ENCODE measurements around the gene PFDN6. TPM values are rescaled to one million over a fixed set of nuclear protein-coding genes. Genes with fewer than 3 reads are reported as not detected.

PFDN6 gene
- polyA plus RNA-seq, 3 donors: 78.6 to 83.4 (median 79.5) TPM

Other genes with a start within 250 kb of the PFDN6 start
- gene HLA-DPA1, start 216.0 kb upstream of the PFDN6 start, polyA plus RNA-seq (ENCODE audit: insufficient read length in 3 of 3): 10 to 100 TPM; 14.2 to 40.5 (median 17.9) TPM
- gene HLA-DPB1, start 213.6 kb upstream of the PFDN6 start, polyA plus RNA-seq (ENCODE audit: insufficient read length in 3 of 3): 10 to 100 TPM; 17.9 to 27.0 (median 20.0) TPM
- 1 to 10 TPM; 3.8 to 4.9 (median 3.8) TPM for gene COL11A2, start 97.1 kb upstream of the PFDN6 start, polyA plus RNA-seq (ENCODE audit: insufficient read length in 3 of 3)
- 10 to 100 TPM; 48.7 to 51.7 (median 49.3) TPM for gene RXRB, start 88.9 kb upstream of the PFDN6 start, polyA plus RNA-seq (ENCODE audit: insufficient read length in 3 of 3)
- 100 to 1,000 TPM; 121 to 131 (median 127) TPM for gene SLC39A7, start 88.7 kb upstream of the PFDN6 start, polyA plus RNA-seq (ENCODE audit: insufficient read length in 3 of 3)
- 10 to 100 TPM; 22.8 to 29.1 (median 23.5) TPM for gene HSD17B8, start 84.9 kb upstream of the PFDN6 start, polyA plus RNA-seq (ENCODE audit: insufficient read length in 3 of 3)
- gene RING1, start 81.1 kb upstream of the PFDN6 start, polyA plus RNA-seq (ENCODE audit: insufficient read length in 3 of 3): 10 to 100 TPM; 52.5 to 55.4 (median 53.8) TPM
- gene VPS52, start 17.7 kb upstream of the PFDN6 start, polyA plus RNA-seq (ENCODE audit: insufficient read length in 3 of 3): 10 to 100 TPM; 58.1 to 82.9 (median 75.3) TPM
- gene RPS18, start 17.5 kb upstream of the PFDN6 start, polyA plus RNA-seq (ENCODE audit: insufficient read length in 3 of 3): 1,000 to 10,000 TPM; 3,550 to 3,817 (median 3,658) TPM
- gene B3GALT4, start 12.5 kb upstream of the PFDN6 start, polyA plus RNA-seq (ENCODE audit: insufficient read length in 3 of 3): 1 to 10 TPM; 3.4 to 4.1 (median 4.0) TPM
- gene WDR46, start 362 bp upstream of the PFDN6 start, polyA plus RNA-seq (ENCODE audit: insufficient read length in 3 of 3): 10 to 100 TPM; 60.3 to 63.4 (median 60.7) TPM
- gene RGL2, start 9.3 kb downstream of the PFDN6 start, polyA plus RNA-seq (ENCODE audit: insufficient read length in 3 of 3): 10 to 100 TPM; 90.8 to 95.5 (median 95.4) TPM
- 10 to 100 TPM; 29.9 to 32.4 (median 31.7) TPM for gene TAPBP, start 24.5 kb downstream of the PFDN6 start, polyA plus RNA-seq (ENCODE audit: insufficient read length in 3 of 3)
- gene ZBTB22, start 28.1 kb downstream of the PFDN6 start, polyA plus RNA-seq (ENCODE audit: insufficient read length in 3 of 3): 10 to 100 TPM; 23.6 to 25.4 (median 23.8) TPM
- gene DAXX, start 33.4 kb downstream of the PFDN6 start, polyA plus RNA-seq (ENCODE audit: insufficient read length in 3 of 3): 10 to 100 TPM; 65.4 to 67.2 (median 66.5) TPM
- 10 to 100 TPM; 34.2 to 43.3 (median 41.2) TPM for gene KIFC1, start 102.2 kb downstream of the PFDN6 start, polyA plus RNA-seq (ENCODE audit: insufficient read length in 3 of 3)
- 10 to 100 TPM; 60.3 to 65.1 (median 62.1) TPM for gene PHF1, start 121.4 kb downstream of the PFDN6 start, polyA plus RNA-seq (ENCODE audit: insufficient read length in 3 of 3)
- 100 to 1,000 TPM; 213 to 246 (median 227) TPM for gene CUTA, start 128.5 kb downstream of the PFDN6 start, polyA plus RNA-seq (ENCODE audit: insufficient read length in 3 of 3)
- gene SYNGAP1, start 130.5 kb downstream of the PFDN6 start, polyA plus RNA-seq (ENCODE audit: insufficient read length in 3 of 3): 10 to 100 TPM; 22.1 to 27.2 (median 24.0) TPM
- 10 to 100 TPM; 16.3 to 17.9 (median 16.7) TPM for gene ZBTB9, start 165.0 kb downstream of the PFDN6 start, polyA plus RNA-seq (ENCODE audit: insufficient read length in 3 of 3)

Data from right renal cortex interstitium (tissue), 3 donors.